GM23248 (cell line): ENCODE data around the gene AVL9. TPM values are rescaled to one million over a fixed set of nuclear protein-coding genes. Genes with fewer than 3 reads are reported as not detected.

Experiments
- DNase-seq: peaks from one replicate; pipeline ENCODE4 v3.0.0-alpha.2; 2015
- H2AFZ ChIP-seq: fragments of 200-600 bp; sonication (generic); 2 replicates; pipeline ENCODE4 v1.6.1; 2016; ENCODE audit warnings: antibody characterized with exemption
- H3F3A ChIP-seq: fragments of 200-600 bp; sonication (generic); 2 replicates; pipeline ENCODE4 v1.6.1; 2016; ENCODE audit warnings: mild to moderate bottlenecking, antibody characterized with exemption, mixed run types; ENCODE audit not compliant: insufficient read depth
- H3K27ac ChIP-seq: fragments of 200-600 bp; sonication (generic); 2 replicates; pipeline ENCODE4 v1.5.1; 2016; ENCODE audit warnings: mild to moderate bottlenecking
- H3K27me3 ChIP-seq: fragments of 200-600 bp; sonication (generic); replicated peaks from 2 replicates; pipeline ENCODE4 v1.6.1; 2016; ENCODE audit warnings: mild to moderate bottlenecking; ENCODE audit not compliant: insufficient read depth
- H3K36me3 ChIP-seq: fragments of 200-600 bp; sonication (generic); 2 replicates; pipeline ENCODE4 v1.6.1; 2016; ENCODE audit warnings: low read depth, mild to moderate bottlenecking
- H3K4me1 ChIP-seq: fragments of 200-600 bp; sonication (generic); 2 replicates; pipeline ENCODE4 v1.6.1; 2016; ENCODE audit warnings: mild to moderate bottlenecking; ENCODE audit not compliant: insufficient read depth
- H3K4me2 ChIP-seq: fragments of 200-600 bp; sonication (generic); one replicate; pipeline ENCODE4 v1.6.1; 2016; ENCODE audit warnings: mild to moderate bottlenecking; ENCODE audit not compliant: unreplicated experiment
- H3K4me3 ChIP-seq: fragments of 200-600 bp; sonication (generic); 2 replicates; pipeline ENCODE4 v1.5.1; 2016; ENCODE audit warnings: mild to moderate bottlenecking
- H3K79me2 ChIP-seq: fragments of 200-600 bp; sonication (generic); 2 replicates; pipeline ENCODE4 v1.6.1; 2016; ENCODE audit warnings: mild to moderate bottlenecking; ENCODE audit not compliant: insufficient read depth
- H3K9ac ChIP-seq: fragments of 200-600 bp; sonication (generic); 2 replicates; pipeline ENCODE4 v1.6.1; 2016; ENCODE audit warnings: mild to moderate bottlenecking
- H3K9me2 ChIP-seq: fragments of 200-600 bp; sonication (generic); 2 replicates; pipeline ENCODE4 v1.6.1; 2016; ENCODE audit warnings: mixed run types, mild to moderate bottlenecking, moderate library complexity; ENCODE audit not compliant: insufficient read depth
- H3K9me3 ChIP-seq: fragments of 200-600 bp; sonication (generic); one replicate; pipeline ENCODE4 v1.6.1; 2017; ENCODE audit warnings: low read depth
- H4K20me1 ChIP-seq: fragments of 200-600 bp; sonication (generic); 2 replicates; pipeline ENCODE4 v1.6.0; 2016; ENCODE audit not compliant: insufficient read depth
- EZH2 ChIP-seq: fragments of 200-600 bp; sonication (generic); IDR thresholded peaks from 2 replicates; pipeline ENCODE4 v1.6.1; 2018; ENCODE audit warnings: antibody characterized with exemption, mild to moderate bottlenecking; ENCODE audit not compliant: insufficient read depth, poor library complexity, severe bottlenecking
- EZH2phosphoT487 ChIP-seq: fragments of 200-600 bp; sonication (generic); IDR thresholded peaks from 2 replicates; pipeline ENCODE4 v1.6.1; 2018; ENCODE audit warnings: antibody characterized with exemption, moderate library complexity, mild to moderate bottlenecking, low read depth; ENCODE audit not compliant: insufficient read depth
- WGBS, 2 experiments: methylation state at CpG; one replicate each; pipeline ENCODE4 v1.1.6; 2015 to 2017; ENCODE audit warnings: low lambda C conversion rate in 2 of 2, low coverage in 1 of 2; ENCODE audit errors: missing lambda C conversion rate in 2 of 2; 5-methylcytosine and 5-hydroxymethylcytosine counted together
- in situ Hi-C: fragments of 300-500 bp; cut with MboI; formaldehyde crosslinking; loops from 2 replicates; pipeline ENCODE4 v1.15.0; 2020
- polyA plus RNA-seq: library from polyadenylated mRNA; unstranded; fragments of >200 nt; fragmentation: Nextera tagmentation; extraction: Ambion mirVana; gene quantifications from 2 replicates; pipeline ENCODE4 v1.2.1, GENCODE V29; 2016
- total RNA-seq: library from RNA; depleted of rRNA; stranded (reverse); fragments of >200 nt; shearing (Covaris generic); gene quantifications from 2 replicates; pipeline ENCODE4 v1.2.3, GENCODE V29; 2014

Gene AVL9
- total and polyA plus RNA-seq, 2 experiments from 2014 or later: 5.1 to 12.0 TPM

DNA sequence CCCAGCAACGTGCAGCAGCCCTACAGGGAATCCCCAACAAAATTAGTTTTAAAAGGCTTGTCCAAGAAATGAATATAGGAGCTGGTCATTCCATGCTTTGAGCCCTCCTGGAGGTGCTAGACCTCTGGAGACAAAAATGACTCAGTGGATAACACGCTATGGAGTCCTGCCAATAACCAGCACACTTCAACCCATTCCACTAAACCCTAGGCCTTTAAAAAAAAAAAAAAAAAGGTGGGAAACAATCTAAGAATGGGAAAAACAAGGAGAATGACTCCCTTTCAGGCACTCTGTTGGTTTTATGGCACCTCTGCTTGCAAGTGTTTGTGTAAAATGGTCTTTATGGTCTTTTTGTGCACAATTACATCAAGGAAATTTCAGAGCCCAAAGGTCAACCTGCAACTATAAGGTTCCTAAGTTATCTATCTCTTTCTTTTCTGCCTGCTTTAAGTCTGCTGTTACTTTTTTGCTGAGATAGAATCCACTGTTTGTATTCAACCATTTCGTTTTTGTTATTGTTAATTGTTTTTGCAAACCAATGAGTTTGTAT, 21.3 kb downstream of the AVL9 start:
- Histone ChIP-seq H3K27ac (0 out of 2 replicates have a peak overlapping the region, but pooled peaks have one; percentile 8), H4K20me1 (peaks cover 4% of the 10 kb centered on the region; the same call in 1 of the 2 replicates), H3K9me3 (peaks cover 5% of the 10 kb centered on the region), H3K9ac (no peak overlapping the region), H3K79me2 (peaks cover 100% of the 10 kb centered on the region), H3K27me3 (no peaks in the 10 kb centered on the region), H2AFZ (no peak overlapping the region), H3F3A (peaks cover 13% of the 10 kb centered on the region; the same call in 1 of the 2 replicates), H3K36me3 (peaks cover 9% of the 10 kb centered on the region; the same call in 1 of the 2 replicates), H3K4me3 (no peak overlapping the region), H3K4me2 (no peak overlapping the region), H3K4me1 (peaks cover 11% of the 10 kb centered on the region), H3K9me2 (no peaks in the 10 kb centered on the region)
- peak; percentile 78 for DNase-seq
- WGBS, 2 experiments: 76 to 79% methylated on average over 3 of the region's 3 CpGs
- TF ChIP-seq EZH2phosphoT487 (no peak), EZH2 (no peak)
- in situ Hi-C loops: no loop called here

DNA sequence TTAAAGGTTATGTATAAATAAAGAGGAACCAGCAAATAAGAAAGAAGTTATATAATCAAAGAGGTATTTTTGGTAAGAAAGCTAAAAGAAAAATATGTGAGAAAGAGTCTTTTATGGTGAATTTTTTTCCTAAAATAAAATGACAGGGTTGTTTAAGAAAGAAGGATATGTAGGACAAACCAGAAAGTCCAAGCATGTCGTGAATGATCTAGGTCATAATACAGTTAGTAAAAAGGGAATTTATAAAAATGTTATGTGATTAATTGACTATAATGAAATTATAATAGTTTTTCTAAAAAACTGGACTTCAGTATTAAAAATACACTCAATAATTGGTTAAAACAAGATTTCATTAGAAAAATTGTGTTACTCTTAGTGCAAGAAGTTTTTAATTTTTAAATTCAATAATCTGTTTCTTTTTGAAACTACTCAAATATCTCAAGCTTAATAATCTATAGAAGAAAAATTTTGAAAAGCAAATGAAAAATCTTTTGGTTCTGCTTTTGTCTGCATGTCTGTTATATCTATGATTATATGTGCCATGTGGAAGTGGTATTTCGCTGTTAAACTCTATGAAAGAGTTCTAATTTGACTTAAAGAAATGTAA, 23.3 kb downstream of the AVL9 start:
- H3K79me2 ChIP-seq: peaks cover 100% of the 10 kb centered on the region
- peak; percentile 26 for DNase-seq
- H2AFZ ChIP-seq: no peak overlapping the region
- in situ Hi-C loops: no loop called here
- no peak overlapping the region for H3K4me3 ChIP-seq
- no peak for TF ChIP-seq EZH2phosphoT487
- no peak for TF ChIP-seq EZH2
- H3K27ac ChIP-seq: no peak overlapping the region
- peaks cover 13% of the 10 kb centered on the region; the same call in 1 of the 2 replicates for H3F3A ChIP-seq
- H3K4me2 ChIP-seq: no peak overlapping the region
- H3K9me3 ChIP-seq: peaks cover 5% of the 10 kb centered on the region
- H3K9ac ChIP-seq: no peak overlapping the region
- peaks cover 4% of the 10 kb centered on the region; the same call in 1 of the 2 replicates for H4K20me1 ChIP-seq
- H3K36me3 ChIP-seq: peaks cover 9% of the 10 kb centered on the region; the same call in 1 of the 2 replicates
- no peaks in the 10 kb centered on the region for H3K9me2 ChIP-seq
- 76 to 79% methylated on average over 2 of the region's 2 CpGs for WGBS, 2 experiments
- H3K4me1 ChIP-seq: peaks cover 9% of the 10 kb centered on the region; the same call in 1 of the 2 replicates
- no peaks in the 10 kb centered on the region for H3K27me3 ChIP-seq

DNA sequence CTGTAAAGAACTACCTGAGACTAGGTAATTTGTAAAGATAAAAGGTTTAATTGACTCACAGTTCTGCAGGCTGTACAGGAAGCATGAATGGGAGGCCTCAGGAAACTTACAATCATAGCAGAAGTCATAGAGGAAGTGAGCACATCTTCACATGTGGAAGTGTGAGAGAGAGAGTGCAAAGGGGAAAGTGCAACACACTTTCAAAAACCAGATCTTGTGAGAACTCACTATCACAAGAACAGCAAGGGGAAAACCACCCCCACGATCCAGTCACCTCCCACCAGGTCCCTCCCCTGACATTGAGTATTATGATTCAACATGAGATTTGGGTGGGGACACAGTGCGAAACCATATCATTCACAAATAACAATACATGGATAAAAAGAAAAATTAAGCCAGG, 24.5 kb downstream of the AVL9 start:
- no peak overlapping the region for H3K4me2 ChIP-seq
- no peak overlapping the region for H2AFZ ChIP-seq
- H3K27ac ChIP-seq: no peak overlapping the region
- no peaks in the 10 kb centered on the region for H3K9me2 ChIP-seq
- WGBS, 2 experiments: 53 to 57% methylated on average over 2 of the region's 2 CpGs
- peaks cover 4% of the 10 kb centered on the region; the same call in 1 of the 2 replicates for H4K20me1 ChIP-seq
- H3K4me3 ChIP-seq: no peak overlapping the region
- H3F3A ChIP-seq: peaks cover 13% of the 10 kb centered on the region; the same call in 1 of the 2 replicates
- no peak for DNase-seq
- H3K9me3 ChIP-seq: peaks cover 5% of the 10 kb centered on the region
- H3K27me3 ChIP-seq: no peaks in the 10 kb centered on the region
- H3K79me2 ChIP-seq: peaks cover 100% of the 10 kb centered on the region
- H3K36me3 ChIP-seq: peaks cover 9% of the 10 kb centered on the region; the same call in 1 of the 2 replicates
- peaks cover 9% of the 10 kb centered on the region; the same call in 1 of the 2 replicates for H3K4me1 ChIP-seq
- TF ChIP-seq EZH2phosphoT487: no peak
- no peak for TF ChIP-seq EZH2
- no peak overlapping the region for H3K9ac ChIP-seq
- in situ Hi-C loops: no loop called here

DNA sequence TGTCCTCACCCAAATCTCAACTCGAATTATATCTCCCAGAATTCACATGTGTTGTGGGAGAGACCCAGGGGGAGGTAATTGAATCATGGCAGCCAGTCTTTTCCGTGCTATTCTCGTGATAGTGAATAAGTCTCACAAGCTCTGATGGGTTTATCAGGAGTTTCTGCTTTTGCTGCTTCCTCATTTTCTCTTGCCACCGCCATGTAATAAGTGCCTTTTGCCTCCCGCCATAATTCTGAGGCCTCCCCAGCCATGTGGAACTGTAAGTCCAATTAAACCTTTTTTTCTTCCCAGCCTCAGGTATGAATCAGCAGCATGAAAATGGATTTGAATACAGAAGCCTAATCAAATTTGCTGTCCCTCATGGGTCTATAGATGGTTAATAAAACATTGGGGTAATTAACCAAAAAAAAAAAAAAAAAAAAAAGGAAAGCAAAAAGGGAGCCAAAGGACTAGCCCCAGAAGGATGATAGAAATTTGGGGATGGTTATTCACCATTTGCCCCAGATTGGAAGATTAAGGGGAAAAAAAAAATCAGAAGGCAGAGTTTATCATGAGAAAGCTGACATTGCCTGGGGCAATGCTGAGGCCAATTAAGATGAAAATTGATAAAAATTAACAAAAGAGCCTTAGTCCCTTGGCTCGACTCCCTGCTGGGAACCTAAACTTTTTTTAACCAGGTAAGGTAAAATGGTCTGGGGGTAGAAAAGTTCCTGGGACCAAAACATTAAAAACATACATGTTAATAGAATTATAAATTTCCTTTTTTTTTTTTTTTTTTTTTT, 27.6 kb downstream of the AVL9 start:
- Histone ChIP-seq H3K4me2 (no peak overlapping the region), H3K27me3 (no peaks in the 10 kb centered on the region), H3F3A (no peaks in the 10 kb centered on the region), H3K27ac (no peak overlapping the region), H3K36me3 (peaks cover 6% of the 10 kb centered on the region; the same call in 1 of the 2 replicates), H3K9me2 (no peaks in the 10 kb centered on the region), H3K4me1 (no peaks in the 10 kb centered on the region), H4K20me1 (no peaks in the 10 kb centered on the region; the same call in 1 of the 2 replicates), H3K9ac (no peak overlapping the region), H3K9me3 (peaks cover 5% of the 10 kb centered on the region), H3K79me2 (peaks cover 100% of the 10 kb centered on the region), H3K4me3 (no peak overlapping the region), H2AFZ (no peak overlapping the region)
- no peak for DNase-seq
- TF ChIP-seq EZH2phosphoT487: no peak
- no peak for TF ChIP-seq EZH2
- in situ Hi-C loops: no loop called here
- 94 to 97% methylated on average over 6 of the region's 6 CpGs for WGBS, 2 experiments
